HG03175 (cell line): Measurements from ENCODE around the gene NRXN3.

ENCODE experiments used
- ATAC-seq: cut with Tn5 transposase; IDR thresholded peaks from one replicate; pipeline ENCODE4 v1.9.1; 2021; ENCODE audit warnings: mild to moderate bottlenecking, moderate library complexity; ENCODE audit not compliant: unreplicated experiment

The NRXN3 gene

DNA sequence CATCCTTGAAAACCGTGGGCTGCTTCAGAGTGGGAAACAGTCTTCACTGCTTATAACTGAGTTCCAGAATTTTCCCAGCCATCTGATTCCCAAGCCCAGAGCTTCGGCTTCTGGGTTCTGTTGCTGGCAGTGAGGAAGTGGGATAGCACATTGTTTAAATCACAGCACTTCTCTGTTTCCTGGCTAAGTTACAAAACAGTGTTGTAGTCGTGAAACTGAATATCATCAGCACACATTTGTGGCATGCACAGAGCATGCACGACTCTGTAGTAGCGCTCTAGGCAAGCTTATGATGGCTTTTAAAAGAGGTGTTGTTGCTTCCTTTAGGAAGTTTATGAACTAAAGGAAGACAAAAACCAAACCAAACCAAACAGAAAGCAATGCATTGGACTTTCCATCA, 1005.5 kb downstream of the NRXN3 start:
- ATAC-seq: no peak

DNA sequence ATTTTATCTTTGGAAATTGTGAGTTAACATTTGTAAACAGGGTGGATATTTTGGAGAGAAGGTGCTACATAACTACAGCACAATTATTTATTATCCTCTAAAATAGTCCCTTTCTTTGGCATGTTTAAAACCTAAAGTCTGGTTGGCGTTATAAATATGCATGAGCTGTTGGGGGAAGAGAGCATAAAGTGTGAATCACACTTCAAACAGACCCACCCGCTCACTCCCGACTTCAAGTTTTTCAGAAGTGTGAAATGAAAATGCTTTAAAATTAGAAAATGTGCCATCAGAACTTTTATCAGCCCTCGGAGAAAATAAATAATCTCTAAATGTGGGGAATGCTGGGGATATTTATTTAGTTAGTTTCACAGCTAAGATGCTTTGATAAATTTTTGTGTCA, 1006.9 kb downstream of the NRXN3 start:
- no peak for ATAC-seq

GRCh38 chr14:79178719-79179118, 1008.5 kb downstream of the NRXN3 start:
- ATAC-seq: no peak

DNA sequence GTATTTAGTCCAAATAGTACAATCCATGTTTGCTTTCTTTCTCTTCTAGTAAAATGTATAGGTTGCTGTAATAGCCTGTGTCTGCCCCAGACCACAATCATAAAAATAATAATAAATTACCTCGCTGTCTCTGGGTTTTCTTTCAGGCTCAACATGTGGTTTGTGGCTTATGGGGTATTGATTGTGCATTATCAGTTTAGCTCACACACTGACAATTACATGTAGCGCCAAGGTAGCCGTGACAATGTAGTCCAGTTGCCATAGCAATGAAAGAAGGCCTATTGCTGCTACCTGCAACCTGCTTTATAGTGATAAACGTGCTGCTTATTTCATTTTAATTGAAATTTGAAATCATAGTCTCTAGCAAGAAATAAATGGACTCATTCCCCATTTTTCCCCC, 1009.8 kb downstream of the NRXN3 start:
- ATAC-seq: no peak

DNA sequence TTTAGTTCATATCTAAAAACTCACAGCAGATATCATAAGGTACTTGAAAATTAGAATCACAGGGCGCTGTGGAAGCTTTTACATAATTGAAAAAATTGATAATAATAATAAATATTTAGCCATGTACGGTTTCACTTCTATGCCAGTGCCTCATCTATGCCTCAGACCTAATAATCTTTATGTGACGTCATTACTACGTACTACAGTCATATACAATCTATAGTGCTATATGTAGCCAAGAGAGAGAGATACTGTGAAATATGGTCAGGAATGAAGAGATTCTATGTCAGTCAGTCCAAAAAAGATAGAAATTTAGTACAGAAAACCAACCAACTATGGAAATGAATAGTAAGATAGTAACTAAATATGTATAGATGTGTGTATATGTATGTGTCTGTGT, 1010.5 kb downstream of the NRXN3 start:
- no peak for ATAC-seq

- ATAC-seq: no peak
These were observed 1016.4 kb downstream of the NRXN3 start for GRCh38 chr14:79186523-79186922.

- no peak for ATAC-seq
These were observed 1023.7 kb downstream of the NRXN3 start for GRCh38 chr14:79193689-79194477.

GRCh38 chr14:79196216-79196615, 1026.0 kb downstream of the NRXN3 start:
- no peak for ATAC-seq

- ATAC-seq: no peak
These were observed 1027.3 kb downstream of the NRXN3 start for GRCh38 chr14:79197516-79197915.

GRCh38 chr14:79199217-79199616, 1029.0 kb downstream of the NRXN3 start:
- no peak for ATAC-seq

GRCh38 chr14:79201564-79202207, 1031.5 kb downstream of the NRXN3 start:
- no peak for ATAC-seq

DNA sequence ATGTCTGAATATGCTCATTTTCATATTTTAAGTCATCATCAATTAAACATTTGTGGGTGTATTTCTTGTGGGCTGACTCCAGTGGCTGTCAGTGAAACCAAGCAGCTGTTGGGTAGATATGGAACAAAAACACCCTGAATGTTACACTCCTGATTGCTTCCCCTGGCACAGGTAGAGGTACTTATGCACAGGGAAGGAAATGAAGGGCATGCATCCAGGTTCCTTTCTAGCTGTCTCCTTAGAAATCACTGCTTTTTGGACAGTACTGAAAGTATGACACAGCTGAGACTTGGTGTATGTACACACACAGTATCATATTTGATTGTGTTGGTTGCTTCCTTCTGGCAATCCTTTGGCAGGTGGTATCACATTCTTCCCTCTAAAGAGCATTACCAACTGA, 1034.4 kb downstream of the NRXN3 start:
- no peak for ATAC-seq

DNA sequence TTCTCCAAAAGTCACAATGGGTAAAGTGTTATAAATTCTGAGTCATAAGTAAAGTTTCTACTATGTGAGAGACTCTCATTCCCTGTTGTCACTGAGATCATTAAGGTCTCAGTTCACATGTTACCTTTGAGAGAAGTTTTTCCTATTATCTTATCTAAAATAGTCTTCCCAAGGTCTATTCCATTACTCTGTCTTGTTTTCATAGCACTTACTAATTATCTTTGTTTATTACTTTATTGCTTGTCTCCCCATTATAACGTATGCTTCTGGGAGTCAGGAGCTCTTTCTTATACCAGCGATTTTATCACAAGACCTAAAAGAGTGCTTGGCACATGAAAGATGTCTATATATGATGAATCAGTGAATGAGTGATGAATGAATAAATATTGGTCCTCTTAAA, 1039.2 kb downstream of the NRXN3 start:
- ATAC-seq: no peak

DNA sequence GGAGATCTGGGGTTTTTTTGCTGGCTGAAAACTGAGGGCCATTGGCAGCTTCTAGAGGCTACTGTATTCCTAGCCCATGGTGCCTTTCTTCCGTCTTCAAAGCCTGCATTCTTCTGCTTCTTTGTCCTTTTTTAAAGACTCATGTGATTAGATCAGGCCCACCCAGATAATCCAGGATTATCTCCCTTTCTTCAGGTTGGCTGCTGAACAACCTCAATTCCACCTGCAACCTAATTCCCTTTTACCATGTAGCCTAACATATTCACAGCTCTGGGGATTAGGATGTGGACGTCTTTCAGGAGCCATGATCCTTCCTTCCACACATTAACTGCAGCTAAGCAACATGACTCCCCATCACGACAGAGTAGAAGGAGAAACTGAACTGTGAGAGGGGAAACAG, 1055.6 kb downstream of the NRXN3 start:
- ATAC-seq: no peak

DNA sequence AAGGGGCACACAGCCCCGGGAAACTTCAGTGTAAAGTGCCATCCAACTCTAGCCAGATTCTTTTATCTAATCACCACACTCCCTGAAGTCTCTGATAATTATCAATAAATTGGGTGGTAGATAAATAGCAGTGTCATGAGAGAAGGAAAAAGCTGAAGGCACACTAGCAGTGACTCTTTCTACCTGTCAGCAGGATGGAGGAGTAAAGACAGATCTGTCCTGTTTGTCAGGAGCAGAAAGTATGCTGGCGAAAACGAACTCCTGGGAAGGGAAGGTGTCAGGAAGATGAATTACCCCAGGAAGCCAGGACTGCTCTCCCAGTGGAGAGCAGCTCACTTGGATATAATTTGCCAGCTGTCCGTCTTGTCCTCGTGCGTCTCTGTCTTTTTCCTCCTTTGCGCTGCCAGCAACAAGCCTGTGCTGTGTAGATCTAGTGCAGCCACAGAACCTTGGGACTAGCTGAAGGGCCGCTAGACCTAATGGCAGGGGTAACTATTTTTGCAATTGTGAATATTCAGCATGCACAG, 1059.3 kb downstream of the NRXN3 start:
- ATAC-seq: no peak

DNA sequence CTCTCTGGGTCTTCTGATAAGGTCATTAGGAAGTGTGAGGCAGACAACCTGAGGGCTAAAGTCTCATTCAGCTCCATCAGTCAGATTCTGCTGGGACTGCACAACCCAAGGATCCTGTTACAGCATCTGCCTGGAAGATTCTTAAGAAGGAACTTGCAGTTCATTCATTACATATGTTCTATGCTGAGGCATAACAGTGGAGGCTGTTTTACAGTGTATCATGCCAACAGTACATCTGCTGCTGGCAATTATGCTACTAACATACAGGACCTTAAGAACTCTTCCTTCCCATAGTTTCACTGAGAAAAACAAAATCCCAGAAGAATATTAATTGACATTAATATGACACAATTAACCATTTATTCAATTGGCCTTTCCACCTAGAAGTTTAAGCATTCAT, 1072.5 kb downstream of the NRXN3 start:
- no peak for ATAC-seq

DNA sequence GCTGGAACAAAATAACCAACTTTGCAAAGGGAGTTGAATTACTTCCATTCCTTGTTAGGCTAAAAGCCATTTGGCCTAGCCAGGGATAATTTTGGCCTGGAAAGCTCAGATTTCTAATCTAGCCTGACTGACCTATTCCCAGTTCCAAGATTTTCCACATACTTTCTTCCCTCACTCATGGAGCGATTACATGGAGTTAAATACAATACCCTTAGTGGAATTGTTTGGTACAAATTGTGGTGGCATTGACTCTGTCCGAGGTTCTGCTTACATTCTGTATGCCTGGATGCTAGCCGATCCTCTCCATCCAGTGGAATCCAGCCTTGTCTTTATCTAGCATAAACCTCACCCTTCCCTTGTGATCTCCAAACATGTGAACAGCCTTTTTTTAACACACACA, 1076.0 kb downstream of the NRXN3 start:
- no peak for ATAC-seq

- no peak for ATAC-seq
These were observed 1078.0 kb downstream of the NRXN3 start for GRCh38 chr14:79248126-79248525.

GRCh38 chr14:79248771-79249170, 1078.6 kb downstream of the NRXN3 start:
- no peak for ATAC-seq

DNA sequence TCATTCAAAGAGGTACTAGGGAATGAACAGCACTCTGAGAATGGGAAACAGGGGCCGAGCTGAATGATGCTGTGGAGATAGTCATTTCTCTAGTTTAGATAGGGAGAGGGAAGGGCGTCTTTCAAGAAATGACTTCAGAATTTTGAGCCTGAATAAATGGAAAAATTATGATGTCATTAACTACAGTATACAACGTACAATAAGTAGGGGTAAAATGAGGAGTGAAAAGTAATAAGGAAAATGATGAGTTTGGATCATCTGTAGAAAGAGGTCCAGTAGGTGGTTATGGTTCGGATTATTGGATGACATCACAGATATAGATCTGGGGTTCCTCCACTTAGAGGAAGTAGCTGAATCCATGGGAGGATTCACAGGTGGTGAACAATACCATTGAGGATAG, 1081.1 kb downstream of the NRXN3 start:
- ATAC-seq: no peak

DNA sequence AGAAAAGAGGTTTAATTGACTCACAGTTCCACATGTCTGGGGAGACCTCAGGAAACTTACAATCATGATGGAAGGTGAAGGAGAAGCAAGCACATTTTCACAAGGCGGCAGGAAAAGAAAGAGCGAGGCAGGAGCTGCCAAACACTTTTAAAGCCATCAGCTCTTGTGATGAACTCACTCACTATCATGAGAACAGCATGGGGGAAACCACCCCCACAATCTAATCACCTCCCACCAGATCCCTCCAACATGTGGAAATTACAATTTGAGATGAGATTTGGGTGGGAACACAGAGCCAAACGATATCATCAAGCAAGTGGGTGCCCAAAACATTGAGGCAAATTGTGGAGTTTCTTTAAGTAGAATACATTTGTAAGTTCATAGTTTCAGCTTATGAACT, 1083.4 kb downstream of the NRXN3 start:
- no peak for ATAC-seq

- no peak for ATAC-seq
These were observed 1084.0 kb downstream of the NRXN3 start for GRCh38 chr14:79254069-79254775.
